ENCODE measurements around the gene CRB2. TPM values are rescaled to one million over a fixed set of nuclear protein-coding genes. Genes with fewer than 3 reads are reported as not detected.

The CRB2 gene
- total RNA-seq, 1 donor from 2014 or later, result 0.93 TPM

- no peak overlapping the region for H3K27ac ChIP-seq
- H3K4me1 ChIP-seq, result peaks cover 8% of the 10 kb centered on the region
- peak; percentile 21 for ATAC-seq
- TF ChIP-seq CTCF (IDR thresholded peaks at IDR 0.05), result no peak
- DNase-seq, result no peak
- no peak overlapping the region for H3K4me3 ChIP-seq
- intact Hi-C loops (cut with DNase I), result no loop called here
- H3K27me3 ChIP-seq, result no peaks in the 10 kb centered on the region
- H3K36me3 ChIP-seq, result no peaks in the 10 kb centered on the region
- no peaks in the 10 kb centered on the region for H3K9me3 ChIP-seq
Observed at GRCh38 chr9:123319541-123320339, 36.3 kb upstream of the CRB2 start.

- Histone ChIP-seq H3K36me3 (no peaks in the 10 kb centered on the region), H3K27ac (no peak overlapping the region), H3K9me3 (no peaks in the 10 kb centered on the region), H3K4me3 (no peak overlapping the region), H3K27me3 (no peaks in the 10 kb centered on the region), H3K4me1 (peaks cover 8% of the 10 kb centered on the region)
- intact Hi-C loops (cut with DNase I), result no loop called here
- DNase-seq, result no peak
- no peak for ATAC-seq
- TF ChIP-seq CTCF (IDR thresholded peaks at IDR 0.05), result no peak
Observed at GRCh38 chr9:123320814-123321213, 35.2 kb upstream of the CRB2 start.

DNA sequence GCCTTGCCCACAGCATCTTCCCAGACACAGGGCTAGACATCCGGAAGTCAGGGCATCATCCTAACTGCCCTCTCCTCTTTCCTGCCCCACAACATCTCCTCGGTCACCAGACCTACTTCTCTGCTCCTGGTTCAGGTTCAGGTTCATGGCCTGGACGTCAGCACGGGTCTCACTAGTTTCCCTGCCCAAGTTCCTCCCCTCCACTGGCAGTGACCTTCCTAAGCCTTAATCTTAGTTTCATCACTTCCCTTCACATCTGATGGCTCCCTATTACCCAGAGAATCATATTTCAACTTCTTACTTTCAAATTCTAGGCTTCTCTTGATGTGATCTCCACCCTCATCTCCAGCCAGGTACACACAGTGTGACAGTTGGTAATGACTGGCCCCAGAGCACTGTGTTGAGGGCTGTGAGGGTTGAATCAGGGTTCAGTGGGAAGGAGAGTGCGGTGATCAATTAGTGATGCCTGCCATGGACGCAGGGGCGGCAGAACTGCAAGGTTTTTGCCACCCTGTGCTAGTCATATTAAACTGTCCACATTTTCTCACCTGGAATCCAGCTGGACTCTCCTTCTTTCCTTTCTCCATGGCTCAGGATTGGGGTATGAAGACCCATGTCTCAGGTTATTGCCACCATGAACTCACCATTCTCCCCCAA, 34.3 kb upstream of the CRB2 start:
- no peak overlapping the region for H3K27ac ChIP-seq
- no peaks in the 10 kb centered on the region for H3K27me3 ChIP-seq
- H3K36me3 ChIP-seq, result no peaks in the 10 kb centered on the region
- intact Hi-C loops (cut with DNase I), result no loop called here
- peaks cover 12% of the 10 kb centered on the region for H3K4me1 ChIP-seq
- DNase-seq, result no peak
- H3K4me3 ChIP-seq, result no peak overlapping the region
- no peak for TF ChIP-seq CTCF (IDR thresholded peaks at IDR 0.05)
- ATAC-seq, result no peak
- H3K9me3 ChIP-seq, result no peaks in the 10 kb centered on the region

DNA sequence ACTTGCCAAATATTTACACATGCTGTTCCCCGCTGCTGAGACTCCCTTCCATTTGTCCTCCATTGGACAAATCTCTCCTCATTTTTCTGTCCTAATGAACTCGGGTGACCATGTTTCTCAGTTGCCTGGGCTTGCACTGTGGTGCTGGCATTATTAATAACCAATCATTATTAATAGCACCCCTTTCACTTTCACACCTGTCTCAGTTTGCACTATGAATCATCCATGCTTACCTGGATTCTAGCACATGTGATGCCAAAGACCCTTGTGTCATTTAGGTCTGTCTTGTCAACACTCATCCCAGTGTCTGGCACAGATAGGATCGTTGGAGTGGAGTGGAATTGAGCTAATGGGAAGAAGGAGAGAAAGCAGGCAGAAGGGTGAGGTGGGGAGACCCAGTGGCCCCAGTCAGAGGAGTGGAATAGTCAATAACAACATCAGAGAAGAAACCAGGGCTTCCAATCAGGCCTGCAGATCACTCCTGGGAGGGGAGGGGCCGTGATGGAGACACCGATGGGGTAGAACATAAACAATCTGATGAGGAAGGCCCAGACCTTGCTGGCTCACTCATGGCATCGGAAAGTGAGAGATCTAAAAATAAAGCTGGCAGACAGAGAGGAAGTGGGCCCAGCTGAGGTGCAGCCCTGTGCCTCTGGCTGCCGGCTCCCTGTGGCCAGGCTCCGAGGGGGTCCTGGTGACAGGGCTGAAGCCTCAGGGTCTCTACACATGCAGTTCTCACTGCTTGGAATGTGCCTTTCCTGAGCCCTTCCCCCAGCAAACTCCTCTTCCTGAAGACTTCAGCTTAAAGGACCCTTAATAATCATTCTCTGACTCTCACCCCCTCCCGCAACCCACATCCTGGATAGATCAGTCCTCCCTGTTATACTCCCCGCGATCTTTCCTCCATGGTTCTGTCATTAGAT, 33.5 kb upstream of the CRB2 start:
- H3K36me3 ChIP-seq, result no peaks in the 10 kb centered on the region
- TF ChIP-seq CTCF (IDR thresholded peaks at IDR 0.05), result no peak
- no peaks in the 10 kb centered on the region for H3K9me3 ChIP-seq
- DNase-seq, result no peak
- intact Hi-C loops (cut with DNase I), result no loop called here
- ATAC-seq, result no peak
- no peaks in the 10 kb centered on the region for H3K27me3 ChIP-seq
- peaks cover 12% of the 10 kb centered on the region for H3K4me1 ChIP-seq
- no peak overlapping the region for H3K4me3 ChIP-seq
- no peak overlapping the region for H3K27ac ChIP-seq

DNA sequence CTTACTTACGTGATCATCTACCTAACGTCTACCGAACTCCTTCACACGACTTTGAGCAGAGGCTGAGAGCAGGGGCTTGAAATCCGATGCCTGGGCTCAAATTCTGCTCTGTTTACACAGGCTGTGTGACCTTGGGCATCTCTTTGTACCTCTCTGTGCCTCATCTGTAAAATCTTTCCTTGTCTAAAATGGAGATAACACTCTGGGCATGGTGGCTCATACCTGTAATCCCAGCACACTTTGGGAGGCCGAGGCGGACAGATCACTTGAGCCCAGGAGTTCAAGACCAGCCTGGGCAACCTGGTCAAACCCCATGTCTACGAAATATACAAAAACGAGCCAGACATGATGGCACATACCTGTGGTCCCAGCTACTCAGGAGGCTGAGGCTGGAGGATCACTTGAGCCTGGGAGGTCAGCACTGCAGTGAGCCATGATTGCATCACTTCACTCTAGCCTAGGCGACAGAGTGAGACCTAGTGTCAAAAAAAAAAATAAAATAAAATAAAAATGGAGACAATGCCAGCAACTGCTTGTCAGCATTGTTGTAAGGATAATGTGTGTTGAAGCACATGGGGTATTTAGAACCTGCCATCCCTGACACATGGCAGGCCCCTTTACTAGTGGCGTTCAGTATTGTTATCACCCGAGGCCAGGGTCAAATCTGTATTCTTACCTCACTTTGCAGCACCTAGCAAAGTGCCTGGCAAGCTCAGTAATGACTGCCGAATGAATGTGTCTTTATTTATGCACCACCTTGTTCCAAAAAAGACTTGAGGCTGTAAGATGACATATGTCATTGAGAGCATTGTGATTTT, 32.6 kb upstream of the CRB2 start:
- ATAC-seq (no peak), DNase-seq (no peak)
- no peak overlapping the region for H3K4me3 ChIP-seq
- peaks cover 6% of the 10 kb centered on the region for H3K4me1 ChIP-seq
- intact Hi-C loops (cut with DNase I), result no loop called here
- H3K27me3 ChIP-seq, result no peaks in the 10 kb centered on the region
- H3K36me3 ChIP-seq, result no peaks in the 10 kb centered on the region
- no peak overlapping the region for H3K27ac ChIP-seq
- no peak for TF ChIP-seq CTCF (IDR thresholded peaks at IDR 0.05)
- no peaks in the 10 kb centered on the region for H3K9me3 ChIP-seq

Data from upper lobe of right lung (tissue), 1 donor.